Left ventricle myocardium inferior (tissue), 1 donor: ENCODE data around the gene CDK14. TPM values are rescaled to one million over a fixed set of nuclear protein-coding genes. Genes with fewer than 3 reads are reported as not detected.

Source experiments
- DNase-seq: peaks from one replicate; pipeline ENCODE4 v3.0.0-alpha.2; 2020
- H3K27ac ChIP-seq: fragments of 200-600 bp; replicated peaks from 2 replicates; pipeline ENCODE4 v1.8.0; 2021
- H3K27me3 ChIP-seq: fragments of 200-600 bp; 2 replicates; pipeline ENCODE4 v1.8.0; 2021; ENCODE audit warnings: low read depth
- H3K36me3 ChIP-seq: fragments of 200-600 bp; 2 replicates; pipeline ENCODE4 v1.8.0; 2021
- H3K4me1 ChIP-seq: fragments of 200-600 bp; 2 replicates; pipeline ENCODE4 v1.8.0; 2021
- H3K4me3 ChIP-seq: fragments of 200-600 bp; 2 replicates; pipeline ENCODE4 v1.8.0; 2021; ENCODE audit warnings: mild to moderate bottlenecking, moderate library complexity
- H3K9me3 ChIP-seq: fragments of 200-600 bp; replicated peaks from 2 replicates; pipeline ENCODE4 v1.8.0; 2021
- intact Hi-C: fragments of 100-400 bp; cut with micrococcal nuclease; formaldehyde crosslinking; loops from one replicate; pipeline ENCODE4 v1.11.0; 2022
- total RNA-seq: library from RNA; stranded (reverse); fragmentation: NEBNext Ultra II Directional; extraction: Animal tissue kit (Norgen Biotek cat#: 25700); gene quantifications from one replicate; pipeline ENCODE4 v1.2.1, GENCODE V29; 2021
- TF ChIP-seq, protein P1 (sequence below): fragments of 200-600 bp; IDR thresholded peaks from 2 replicates; pipeline ENCODE4 v1.8.0; 2021; ENCODE audit warnings: antibody characterized with exemption, mild to moderate bottlenecking, borderline replicate concordance
- donor health status: DM: no; HTN: yes; CAD: no; lungs with severe emphysema.

The CDK14 gene
- total RNA-seq, 1 donor from 2014 or later: 18.7 TPM

DNA sequence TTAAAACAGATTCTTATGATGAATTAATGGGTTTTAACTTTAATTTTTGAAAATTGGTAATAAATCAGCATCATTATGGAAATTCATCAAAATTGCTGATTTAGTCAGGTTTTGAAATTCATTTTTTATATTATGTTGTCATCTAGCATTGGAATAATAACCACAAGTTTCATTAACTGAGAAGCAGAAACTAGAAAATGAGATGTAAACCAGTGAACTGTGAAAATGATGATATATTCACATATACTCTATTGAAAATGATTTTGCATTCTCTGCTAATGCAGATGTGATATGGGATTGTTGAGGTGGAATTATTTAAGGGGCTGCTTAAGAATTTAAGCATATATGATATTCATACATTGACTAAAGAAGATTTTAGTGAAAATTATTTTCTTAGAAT lies 352.0 kb downstream of the CDK14 start:
- TF ChIP-seq, protein P1, sequence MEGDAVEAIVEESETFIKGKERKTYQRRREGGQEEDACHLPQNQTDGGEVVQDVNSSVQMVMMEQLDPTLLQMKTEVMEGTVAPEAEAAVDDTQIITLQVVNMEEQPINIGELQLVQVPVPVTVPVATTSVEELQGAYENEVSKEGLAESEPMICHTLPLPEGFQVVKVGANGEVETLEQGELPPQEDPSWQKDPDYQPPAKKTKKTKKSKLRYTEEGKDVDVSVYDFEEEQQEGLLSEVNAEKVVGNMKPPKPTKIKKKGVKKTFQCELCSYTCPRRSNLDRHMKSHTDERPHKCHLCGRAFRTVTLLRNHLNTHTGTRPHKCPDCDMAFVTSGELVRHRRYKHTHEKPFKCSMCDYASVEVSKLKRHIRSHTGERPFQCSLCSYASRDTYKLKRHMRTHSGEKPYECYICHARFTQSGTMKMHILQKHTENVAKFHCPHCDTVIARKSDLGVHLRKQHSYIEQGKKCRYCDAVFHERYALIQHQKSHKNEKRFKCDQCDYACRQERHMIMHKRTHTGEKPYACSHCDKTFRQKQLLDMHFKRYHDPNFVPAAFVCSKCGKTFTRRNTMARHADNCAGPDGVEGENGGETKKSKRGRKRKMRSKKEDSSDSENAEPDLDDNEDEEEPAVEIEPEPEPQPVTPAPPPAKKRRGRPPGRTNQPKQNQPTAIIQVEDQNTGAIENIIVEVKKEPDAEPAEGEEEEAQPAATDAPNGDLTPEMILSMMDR: no peak
- DNase-seq: no peak
- Histone ChIP-seq H3K27ac (no peak overlapping the region), H3K9me3 (no peaks in the 10 kb centered on the region), H3K27me3 (no peaks in the 10 kb centered on the region), H3K36me3 (no peaks in the 10 kb centered on the region), H3K4me3 (no peak overlapping the region), H3K4me1 (peaks cover 12% of the 10 kb centered on the region)
- intact Hi-C loops: no loop called here

DNA sequence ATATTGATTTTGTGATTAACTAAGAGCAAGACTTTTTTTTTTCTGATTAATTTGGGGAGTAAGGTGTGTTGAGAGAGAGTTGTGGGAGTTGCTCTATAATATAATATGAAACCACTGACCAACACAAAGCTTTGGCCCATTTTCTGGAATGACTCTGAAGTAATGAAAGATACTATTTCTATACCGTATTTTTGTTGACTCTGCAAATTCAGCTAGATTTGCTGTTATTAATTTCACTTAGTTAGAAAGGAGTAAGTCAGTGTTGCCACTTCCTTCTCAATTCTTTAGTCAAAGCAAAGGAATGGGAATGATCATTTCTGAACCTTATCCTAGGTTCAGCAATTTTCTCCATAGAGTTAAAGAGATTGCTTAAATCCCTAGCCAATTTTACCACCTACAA lies 355.1 kb downstream of the CDK14 start:
- TF ChIP-seq, protein P1: no peak
- H3K36me3 ChIP-seq: no peaks in the 10 kb centered on the region
- DNase-seq: no peak
- H3K27ac ChIP-seq: no peak overlapping the region
- H3K9me3 ChIP-seq: no peaks in the 10 kb centered on the region
- peaks cover 10% of the 10 kb centered on the region for H3K4me1 ChIP-seq
- no peaks in the 10 kb centered on the region for H3K27me3 ChIP-seq
- intact Hi-C loops: no loop called here
- no peak overlapping the region for H3K4me3 ChIP-seq

DNA sequence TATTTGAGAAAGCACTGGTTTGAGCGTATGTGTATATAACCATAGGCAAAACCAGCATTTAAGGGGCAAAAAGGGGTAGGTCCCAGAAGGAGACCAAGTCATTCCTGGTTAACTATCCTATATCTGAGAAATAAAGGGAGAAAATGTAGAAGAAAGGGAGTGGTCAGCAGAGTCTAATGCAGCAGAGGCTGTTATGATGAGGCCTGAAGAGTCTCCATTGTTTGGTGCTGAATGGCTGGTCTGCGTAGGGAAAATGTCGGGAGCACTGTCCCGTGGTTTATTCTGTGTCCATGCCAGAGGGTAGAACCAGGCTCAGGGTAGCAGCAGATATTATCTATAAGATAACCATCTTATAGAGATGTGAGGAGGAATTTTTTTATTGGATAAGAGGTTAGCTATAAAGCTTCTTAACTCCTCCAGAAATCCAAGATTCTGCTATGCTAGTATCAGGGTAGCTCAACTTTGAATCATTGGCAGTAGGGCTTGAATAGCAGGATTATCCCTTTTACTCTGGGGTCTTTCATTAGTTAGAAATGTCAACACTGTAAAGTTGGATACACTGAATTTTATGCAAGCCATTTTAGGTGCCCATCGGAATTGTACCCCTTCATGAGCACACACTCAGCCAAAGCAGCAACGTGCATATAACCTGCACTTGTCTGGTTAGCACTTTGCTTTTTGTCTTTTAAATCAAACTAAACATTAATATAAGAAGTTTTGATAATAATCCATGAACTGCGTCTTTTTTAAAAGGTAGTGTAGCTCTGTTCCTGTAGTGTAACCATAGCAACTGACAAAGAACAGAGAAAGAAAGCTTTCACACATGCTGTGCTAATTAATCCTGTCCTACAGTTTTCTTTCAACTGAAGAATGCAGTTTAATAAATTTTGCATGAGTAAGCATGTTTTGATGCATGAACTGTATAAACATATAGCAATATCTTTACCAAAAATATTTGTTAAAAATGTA lies 356.1 kb downstream of the CDK14 start:
- TF ChIP-seq, protein P1: no peak
- Histone ChIP-seq H3K9me3 (no peaks in the 10 kb centered on the region), H3K36me3 (no peaks in the 10 kb centered on the region), H3K4me1 (peaks cover 10% of the 10 kb centered on the region), H3K27me3 (no peaks in the 10 kb centered on the region), H3K4me3 (no peak overlapping the region), H3K27ac (no peak overlapping the region)
- DNase-seq: no peak
- intact Hi-C loops: no loop called here

DNA sequence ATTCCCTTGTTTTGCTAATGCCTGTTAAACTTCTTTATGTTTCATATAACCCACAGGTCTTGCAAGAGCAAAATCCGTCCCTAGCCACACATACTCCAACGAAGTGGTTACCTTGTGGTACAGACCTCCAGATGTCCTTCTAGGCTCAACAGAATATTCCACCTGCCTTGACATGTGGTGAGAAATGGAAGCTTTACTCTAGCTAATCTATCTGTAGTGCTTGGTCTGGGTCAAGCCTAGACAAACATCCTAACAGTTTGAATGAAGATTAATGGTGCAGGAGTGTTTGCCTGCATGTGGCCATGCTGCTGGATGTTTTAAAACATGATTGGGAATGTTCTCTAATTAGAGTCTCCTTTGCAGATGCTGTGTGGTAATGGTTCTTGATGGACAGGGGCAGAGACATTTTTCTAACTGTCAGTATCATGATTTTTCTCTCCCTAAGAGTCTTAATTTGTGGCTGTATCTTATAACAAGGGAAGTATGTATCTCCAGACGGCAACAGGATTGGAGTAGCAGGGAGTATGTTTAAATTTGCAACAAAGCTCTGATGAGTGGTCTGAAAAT lies 359.6 kb downstream of the CDK14 start:
- DNase-seq: no peak
- Histone ChIP-seq H3K27me3 (no peaks in the 10 kb centered on the region), H3K9me3 (no peaks in the 10 kb centered on the region), H3K4me3 (no peak overlapping the region), H3K36me3 (no peaks in the 10 kb centered on the region), H3K27ac (no peak overlapping the region), H3K4me1 (peaks cover 31% of the 10 kb centered on the region)
- TF ChIP-seq, protein P1: no peak
- intact Hi-C loops: no loop called here

- intact Hi-C loops: no loop called here
- no peaks in the 10 kb centered on the region for H3K27me3 ChIP-seq
- no peaks in the 10 kb centered on the region for H3K36me3 ChIP-seq
- no peak overlapping the region for H3K4me3 ChIP-seq
- no peak for DNase-seq
- H3K27ac ChIP-seq: no peak overlapping the region
- no peaks in the 10 kb centered on the region for H3K9me3 ChIP-seq
- peaks cover 25% of the 10 kb centered on the region for H3K4me1 ChIP-seq
- TF ChIP-seq, protein P1: no peak
These were observed 361.8 kb downstream of the CDK14 start for GRCh38 chr7:90957883-90958282.
